ENCODE data around the gene IP6K3.

- TF ChIP-seq CTCF (conservative IDR thresholded peaks at IDR 0.05) (no peak), ZFX (IDR thresholded peaks at IDR 0.05) (no peak)
Observed at GRCh38 chr6:33738879-33739278, 7.8 kb downstream of the IP6K3 start.

Data from C4-2B (cell line).